Ishikawa (cell line): ENCODE data around the gene GAS7.

Experiments used
- CEBPB ChIP-seq: IDR thresholded peaks from 2 replicates; pipeline ENCODE4 v1.6.1; 2012
- CREB1 ChIP-seq: IDR thresholded peaks from 2 replicates; pipeline ENCODE4 v1.6.1; 2012; ENCODE audit warnings: low read depth
- EGR1 ChIP-seq: IDR thresholded peaks from 2 replicates; pipeline ENCODE4 v1.6.1; 2012
- EP300 ChIP-seq: IDR thresholded peaks from 2 replicates; pipeline ENCODE4 v1.6.1; 2012; ENCODE audit warnings: borderline replicate concordance
- FOXM1 ChIP-seq: IDR thresholded peaks from 2 replicates; pipeline ENCODE4 v1.6.1; 2012; ENCODE audit warnings: low read depth, borderline replicate concordance
- NFIC ChIP-seq: IDR thresholded peaks from 2 replicates; pipeline ENCODE4 v1.6.1; 2012
- RAD21 ChIP-seq: IDR thresholded peaks from 2 replicates; pipeline ENCODE4 v1.6.1; 2012; ENCODE audit warnings: low read depth
- TAF1 ChIP-seq: IDR thresholded peaks from 2 replicates; pipeline ENCODE4 v1.6.1; 2012; ENCODE audit warnings: low read depth, mild to moderate bottlenecking
- TCF12 ChIP-seq: IDR thresholded peaks from 2 replicates; pipeline ENCODE4 v1.6.1; 2012; ENCODE audit warnings: low read depth
- TEAD4 ChIP-seq: IDR thresholded peaks from 2 replicates; pipeline ENCODE4 v1.6.1; 2012
- YY1 ChIP-seq: IDR thresholded peaks from 2 replicates; pipeline ENCODE4 v1.6.1; 2012; ENCODE audit warnings: low read depth
- ZBTB7A ChIP-seq: IDR thresholded peaks from 2 replicates; pipeline ENCODE4 v1.6.1; 2012; ENCODE audit warnings: low read depth
- TF ChIP-seq, protein P1 (sequence below): IDR thresholded peaks from 2 replicates; pipeline ENCODE4 v1.6.1; 2012; ENCODE audit warnings: low read depth, mild to moderate bottlenecking
- TF ChIP-seq, protein P2 (sequence below): IDR thresholded peaks from 2 replicates; pipeline ENCODE4 v1.6.1; 2012
- TF ChIP-seq, protein P3 (sequence below): IDR thresholded peaks from 2 replicates; pipeline ENCODE4 v1.6.1; 2012

Gene GAS7

DNA sequence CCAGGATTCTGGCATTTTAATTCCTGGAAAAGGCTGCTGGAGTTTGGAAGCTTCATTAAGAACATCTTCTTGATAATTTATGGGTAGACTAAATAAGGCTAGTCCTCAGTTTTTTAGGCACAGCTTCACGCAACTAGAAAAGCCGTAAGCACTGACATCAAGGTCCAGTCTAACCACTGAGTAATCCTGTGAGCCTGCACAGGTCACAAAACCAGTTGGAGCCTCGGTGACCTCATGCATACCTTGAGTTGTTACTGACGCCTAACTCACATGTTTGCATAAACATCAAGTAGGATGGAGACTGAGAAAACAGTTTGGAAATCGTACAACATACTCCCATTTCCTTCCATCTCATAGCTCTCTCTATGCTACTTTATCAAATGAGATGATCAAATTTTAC, 229.5 kb downstream of the GAS7 start:
- no peak for TF ChIP-seq CEBPB
- TF ChIP-seq, protein P1, sequence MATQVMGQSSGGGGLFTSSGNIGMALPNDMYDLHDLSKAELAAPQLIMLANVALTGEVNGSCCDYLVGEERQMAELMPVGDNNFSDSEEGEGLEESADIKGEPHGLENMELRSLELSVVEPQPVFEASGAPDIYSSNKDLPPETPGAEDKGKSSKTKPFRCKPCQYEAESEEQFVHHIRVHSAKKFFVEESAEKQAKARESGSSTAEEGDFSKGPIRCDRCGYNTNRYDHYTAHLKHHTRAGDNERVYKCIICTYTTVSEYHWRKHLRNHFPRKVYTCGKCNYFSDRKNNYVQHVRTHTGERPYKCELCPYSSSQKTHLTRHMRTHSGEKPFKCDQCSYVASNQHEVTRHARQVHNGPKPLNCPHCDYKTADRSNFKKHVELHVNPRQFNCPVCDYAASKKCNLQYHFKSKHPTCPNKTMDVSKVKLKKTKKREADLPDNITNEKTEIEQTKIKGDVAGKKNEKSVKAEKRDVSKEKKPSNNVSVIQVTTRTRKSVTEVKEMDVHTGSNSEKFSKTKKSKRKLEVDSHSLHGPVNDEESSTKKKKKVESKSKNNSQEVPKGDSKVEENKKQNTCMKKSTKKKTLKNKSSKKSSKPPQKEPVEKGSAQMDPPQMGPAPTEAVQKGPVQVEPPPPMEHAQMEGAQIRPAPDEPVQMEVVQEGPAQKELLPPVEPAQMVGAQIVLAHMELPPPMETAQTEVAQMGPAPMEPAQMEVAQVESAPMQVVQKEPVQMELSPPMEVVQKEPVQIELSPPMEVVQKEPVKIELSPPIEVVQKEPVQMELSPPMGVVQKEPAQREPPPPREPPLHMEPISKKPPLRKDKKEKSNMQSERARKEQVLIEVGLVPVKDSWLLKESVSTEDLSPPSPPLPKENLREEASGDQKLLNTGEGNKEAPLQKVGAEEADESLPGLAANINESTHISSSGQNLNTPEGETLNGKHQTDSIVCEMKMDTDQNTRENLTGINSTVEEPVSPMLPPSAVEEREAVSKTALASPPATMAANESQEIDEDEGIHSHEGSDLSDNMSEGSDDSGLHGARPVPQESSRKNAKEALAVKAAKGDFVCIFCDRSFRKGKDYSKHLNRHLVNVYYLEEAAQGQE: no peak
- TF ChIP-seq TAF1: no peak
- no peak for TF ChIP-seq EGR1
- no peak for TF ChIP-seq CREB1
- no peak for TF ChIP-seq TCF12
- TF ChIP-seq, protein P2, sequence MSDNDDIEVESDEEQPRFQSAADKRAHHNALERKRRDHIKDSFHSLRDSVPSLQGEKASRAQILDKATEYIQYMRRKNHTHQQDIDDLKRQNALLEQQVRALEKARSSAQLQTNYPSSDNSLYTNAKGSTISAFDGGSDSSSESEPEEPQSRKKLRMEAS: no peak
- TF ChIP-seq FOXM1: no peak
- no peak for TF ChIP-seq NFIC
- TF ChIP-seq, protein P3, sequence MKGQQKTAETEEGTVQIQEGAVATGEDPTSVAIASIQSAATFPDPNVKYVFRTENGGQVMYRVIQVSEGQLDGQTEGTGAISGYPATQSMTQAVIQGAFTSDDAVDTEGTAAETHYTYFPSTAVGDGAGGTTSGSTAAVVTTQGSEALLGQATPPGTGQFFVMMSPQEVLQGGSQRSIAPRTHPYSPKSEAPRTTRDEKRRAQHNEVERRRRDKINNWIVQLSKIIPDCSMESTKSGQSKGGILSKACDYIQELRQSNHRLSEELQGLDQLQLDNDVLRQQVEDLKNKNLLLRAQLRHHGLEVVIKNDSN: no peak
- TF ChIP-seq TEAD4: no peak
- TF ChIP-seq EP300: no peak
- TF ChIP-seq RAD21: no peak
- no peak for TF ChIP-seq ZBTB7A
- no peak for TF ChIP-seq YY1

DNA sequence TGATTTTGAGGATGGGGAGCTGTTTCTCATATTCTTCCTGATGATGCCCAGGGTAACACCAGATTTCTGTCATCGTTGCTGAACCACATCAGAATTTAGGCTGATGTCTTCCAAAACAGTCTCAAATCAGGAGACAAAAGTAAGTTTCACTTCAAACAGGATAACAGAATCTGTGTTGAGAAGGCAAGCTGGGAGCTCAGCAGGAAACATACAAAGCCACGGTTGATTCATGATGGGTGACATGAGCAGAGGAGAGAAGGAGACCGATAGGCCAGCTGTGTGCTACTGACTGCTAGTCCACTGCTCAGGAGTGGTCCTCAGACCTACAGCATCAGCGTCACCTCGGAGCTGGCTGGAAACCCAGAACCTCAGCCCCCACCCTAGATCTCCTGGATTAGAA, 230.4 kb downstream of the GAS7 start:
- TF ChIP-seq TEAD4 (no peak), FOXM1 (no peak), TAF1 (no peak), ZBTB7A (no peak), CEBPB (no peak), TCF12 (no peak), RAD21 (no peak), EP300 (no peak), YY1 (no peak), NFIC (no peak), EGR1 (no peak), CREB1 (no peak)
- TF ChIP-seq, protein P1: no peak
- TF ChIP-seq, protein P3: no peak
- TF ChIP-seq, protein P2: no peak

DNA sequence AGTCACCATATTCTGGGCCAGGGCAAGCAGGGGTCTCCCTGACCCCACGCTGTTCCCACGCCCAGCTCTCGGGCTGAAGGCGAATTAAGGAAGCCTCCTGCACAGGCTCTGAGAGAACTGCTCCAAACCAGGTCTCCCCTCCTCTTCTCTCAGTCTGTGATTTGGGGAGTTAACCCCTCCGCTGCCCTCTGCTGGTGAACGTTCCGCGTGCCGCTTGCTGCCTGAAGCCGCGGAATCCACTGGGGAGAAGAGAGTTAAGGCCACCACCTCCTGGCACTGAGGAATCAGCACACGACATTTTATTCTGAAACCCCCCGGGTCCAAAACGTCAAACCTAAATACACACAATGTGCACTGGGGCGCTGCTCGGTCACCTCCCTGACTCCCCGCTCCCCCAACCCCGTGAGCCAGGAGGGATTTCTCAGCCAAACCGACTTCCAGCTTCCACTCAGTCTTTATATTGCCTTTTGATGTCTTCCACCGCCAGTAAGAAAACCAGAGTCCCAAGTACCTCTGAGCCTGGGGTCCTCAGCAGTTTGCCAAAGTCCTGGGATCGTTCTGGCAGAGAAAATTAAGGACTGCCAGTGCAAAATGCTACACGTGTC, 238.9 kb downstream of the GAS7 start:
- TF ChIP-seq TCF12: no peak
- peak; percentile 15; the same call in 1 of the 2 replicates for TF ChIP-seq RAD21

DNA sequence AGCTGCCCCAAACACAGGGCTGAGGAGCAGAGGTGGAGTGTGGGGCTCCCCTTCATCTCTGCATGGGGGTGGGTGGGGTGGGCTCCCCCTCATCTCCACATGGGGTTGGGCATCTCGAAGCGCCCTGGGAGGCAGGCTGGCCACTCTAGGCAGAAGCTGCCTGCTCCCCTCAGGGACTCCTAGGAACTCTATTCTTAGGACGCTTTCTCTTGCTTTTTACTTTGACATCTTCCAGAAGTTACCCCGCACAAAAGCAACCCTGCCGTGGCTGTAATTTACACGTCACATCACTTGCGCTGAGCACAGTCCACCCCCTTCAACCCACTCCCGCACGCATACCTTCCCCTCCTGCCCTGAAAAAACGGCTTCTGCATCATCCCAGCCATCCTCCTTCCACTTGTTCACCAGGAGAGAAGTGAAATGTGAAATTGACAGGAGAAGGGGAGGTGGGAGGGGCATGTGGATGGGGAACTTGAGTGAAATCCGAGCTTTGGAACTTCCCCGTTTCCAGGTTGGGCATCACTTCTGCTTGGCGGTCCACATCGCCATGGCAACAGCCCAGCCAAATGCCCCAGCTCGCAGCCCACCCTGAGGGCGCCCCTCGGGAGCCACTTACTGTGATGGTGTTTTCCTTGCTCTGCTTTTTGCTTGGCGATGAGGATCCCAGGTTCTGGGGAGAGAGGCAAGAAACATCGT, 239.7 kb downstream of the GAS7 start:
- TF ChIP-seq RAD21 (no peak), FOXM1 (no peak), EP300 (no peak), TCF12 (no peak), NFIC (no peak)
- TF ChIP-seq, protein P1: no peak
